Heart left ventricle (tissue), 13 donors: ENCODE measurements around the gene SDF2L1.

ENCODE experiments used
- CTCF ChIP-seq, 12 donors: fragments of 200-600 bp; sonication (generic) in 4 of 12; IDR thresholded peaks; one replicate each; pipeline versions ENCODE4 v1.5.0 to v1.8.0; 2018 to 2022; ENCODE audit warnings: antibody characterized with exemption in 12 of 12, mild to moderate bottlenecking in 5 of 12
- POLR2A ChIP-seq, 2 donors: fragments of 450-650 bp; IDR thresholded peaks; one replicate each; pipeline ENCODE4 v1.6.1; 2017; ENCODE audit warnings: antibody characterized with exemption in 2 of 2, mild to moderate bottlenecking in 2 of 2, moderate library complexity in 2 of 2
- donor health status: ischemic (EF 13 %, LVEDD 7.1; RV severe dilation, severe dysfunction).
- donor health status: DM: no; HTN: yes; CAD: no.
- donor health status: DM: no; HTN: no; CAD: no.
- donor health status: ischemic (EF 25% LVEDD 6.9; RV normal size, moderate dysfunction).
- donor health status: ischemic (EF 25% LVEDD 5.7; RV mildly dilated, moderate dysfunction).
- donor health status: ischemic (EF 35%, LVEDD 5.7; RV mildly dilated, moderate dysfunction).
- donor health status: nonischemic (EF 11% LVEDD 7.7; RV severe dilation, severe dysfunction).
- donor health status: DM: yes; HTN: yes; CAD: no.
- donor health status: PGD.
- donor health status: ischemic (EF 29% LVEDD 5.4; RV normal size, mild dysfunction).
- donor health status: nonischemic (EF 23%, LVEDD 6.1; RV moderate dilation, normal function).

GRCh38 chr22:21688706-21689381 lies 46.7 kb downstream of the SDF2L1 start:
- TF ChIP-seq CTCF (IDR thresholded peaks at IDR 0.05) (no peak), POLR2A (IDR thresholded peaks at IDR 0.05) (no peak)
